ENCODE data around the gene NCAM1.

DNA sequence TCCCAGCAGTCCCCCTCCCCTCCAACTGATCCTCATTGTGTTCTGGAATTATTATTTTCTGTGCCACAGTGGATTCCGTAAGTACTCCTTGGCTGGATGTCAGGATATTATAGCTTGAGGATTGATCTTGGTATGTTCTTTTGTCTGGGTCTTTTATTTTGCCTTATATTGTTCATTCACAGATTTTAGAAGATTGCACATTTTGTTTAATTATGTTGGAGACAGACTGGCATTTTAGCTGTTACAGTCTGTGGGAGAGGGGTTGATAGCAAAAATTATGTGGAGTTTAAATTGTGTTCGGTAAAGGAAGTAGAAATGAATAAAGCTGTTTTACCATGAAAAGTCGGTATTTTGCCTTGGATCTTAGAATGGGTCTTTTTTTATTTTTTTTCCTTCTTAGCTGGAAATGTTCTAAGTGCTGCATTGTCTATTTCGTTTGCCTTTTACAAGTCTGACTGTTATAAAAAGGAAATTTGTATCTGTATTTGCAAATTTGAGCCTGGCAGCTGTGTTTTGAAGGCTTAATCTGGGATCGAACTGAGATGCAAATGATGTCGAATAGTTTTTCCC lies 211.2 kb downstream of the NCAM1 start:
- TF ChIP-seq, protein P1, sequence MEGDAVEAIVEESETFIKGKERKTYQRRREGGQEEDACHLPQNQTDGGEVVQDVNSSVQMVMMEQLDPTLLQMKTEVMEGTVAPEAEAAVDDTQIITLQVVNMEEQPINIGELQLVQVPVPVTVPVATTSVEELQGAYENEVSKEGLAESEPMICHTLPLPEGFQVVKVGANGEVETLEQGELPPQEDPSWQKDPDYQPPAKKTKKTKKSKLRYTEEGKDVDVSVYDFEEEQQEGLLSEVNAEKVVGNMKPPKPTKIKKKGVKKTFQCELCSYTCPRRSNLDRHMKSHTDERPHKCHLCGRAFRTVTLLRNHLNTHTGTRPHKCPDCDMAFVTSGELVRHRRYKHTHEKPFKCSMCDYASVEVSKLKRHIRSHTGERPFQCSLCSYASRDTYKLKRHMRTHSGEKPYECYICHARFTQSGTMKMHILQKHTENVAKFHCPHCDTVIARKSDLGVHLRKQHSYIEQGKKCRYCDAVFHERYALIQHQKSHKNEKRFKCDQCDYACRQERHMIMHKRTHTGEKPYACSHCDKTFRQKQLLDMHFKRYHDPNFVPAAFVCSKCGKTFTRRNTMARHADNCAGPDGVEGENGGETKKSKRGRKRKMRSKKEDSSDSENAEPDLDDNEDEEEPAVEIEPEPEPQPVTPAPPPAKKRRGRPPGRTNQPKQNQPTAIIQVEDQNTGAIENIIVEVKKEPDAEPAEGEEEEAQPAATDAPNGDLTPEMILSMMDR (IDR thresholded peaks at IDR 0.05) = no peak
- TF ChIP-seq EP300 (IDR thresholded peaks at IDR 0.05) (no peak), POLR2A (IDR thresholded peaks at IDR 0.05) (no peak), POLR2AphosphoS5 (IDR thresholded peaks at IDR 0.05) (no peak)

All from upper lobe of left lung (tissue), 4 donors.